Measurements from ENCODE around the gene AADACL2. TPM values are rescaled to one million over a fixed set of nuclear protein-coding genes. Genes with fewer than 3 reads are reported as not detected.
"Not testable (repeated sequence)": the region's sequence is repeated elsewhere in the genome, so short reads cannot be mapped to it uniquely, and the experiment has no call there.

The AADACL2 gene
- total RNA-seq, 2 donors from 2014 or later = not detected

GRCh38 chr3:151777880-151778279, 44.2 kb downstream of the AADACL2 start:
- Histone ChIP-seq H3K4me3 (no peak overlapping the region), H3K9me3 (no peaks in the 10 kb centered on the region), H3K9ac (ENCODE audit: low read depth in 2 of 2, low read length in 2 of 2) (no peak overlapping the region), H3K27ac (no peak overlapping the region), H3K27me3 (no peaks in the 10 kb centered on the region), H3K36me3 (no peaks in the 10 kb centered on the region), H3K4me1 (no peaks in the 10 kb centered on the region)
- intact Hi-C loops (cut with DNase I) = no loop called here
- TF ChIP-seq, protein P1, sequence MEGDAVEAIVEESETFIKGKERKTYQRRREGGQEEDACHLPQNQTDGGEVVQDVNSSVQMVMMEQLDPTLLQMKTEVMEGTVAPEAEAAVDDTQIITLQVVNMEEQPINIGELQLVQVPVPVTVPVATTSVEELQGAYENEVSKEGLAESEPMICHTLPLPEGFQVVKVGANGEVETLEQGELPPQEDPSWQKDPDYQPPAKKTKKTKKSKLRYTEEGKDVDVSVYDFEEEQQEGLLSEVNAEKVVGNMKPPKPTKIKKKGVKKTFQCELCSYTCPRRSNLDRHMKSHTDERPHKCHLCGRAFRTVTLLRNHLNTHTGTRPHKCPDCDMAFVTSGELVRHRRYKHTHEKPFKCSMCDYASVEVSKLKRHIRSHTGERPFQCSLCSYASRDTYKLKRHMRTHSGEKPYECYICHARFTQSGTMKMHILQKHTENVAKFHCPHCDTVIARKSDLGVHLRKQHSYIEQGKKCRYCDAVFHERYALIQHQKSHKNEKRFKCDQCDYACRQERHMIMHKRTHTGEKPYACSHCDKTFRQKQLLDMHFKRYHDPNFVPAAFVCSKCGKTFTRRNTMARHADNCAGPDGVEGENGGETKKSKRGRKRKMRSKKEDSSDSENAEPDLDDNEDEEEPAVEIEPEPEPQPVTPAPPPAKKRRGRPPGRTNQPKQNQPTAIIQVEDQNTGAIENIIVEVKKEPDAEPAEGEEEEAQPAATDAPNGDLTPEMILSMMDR (IDR thresholded peaks at IDR 0.05) = no peak
- DNase-seq = no peak

GRCh38 chr3:151787626-151788025, 53.9 kb downstream of the AADACL2 start:
- H3K36me3 ChIP-seq = no peaks in the 10 kb centered on the region
- no peak for DNase-seq
- no peaks in the 10 kb centered on the region for H3K9me3 ChIP-seq
- H3K27me3 ChIP-seq = no peaks in the 10 kb centered on the region
- no peaks in the 10 kb centered on the region for H3K4me1 ChIP-seq
- H3K27ac ChIP-seq = no peak overlapping the region
- H3K9ac ChIP-seq (ENCODE audit: low read depth in 2 of 2, low read length in 2 of 2) = no peak overlapping the region
- intact Hi-C loops (cut with DNase I) = no loop called here
- H3K4me3 ChIP-seq = no peak overlapping the region
- TF ChIP-seq, protein P1 (IDR thresholded peaks at IDR 0.05) = no peak

DNA sequence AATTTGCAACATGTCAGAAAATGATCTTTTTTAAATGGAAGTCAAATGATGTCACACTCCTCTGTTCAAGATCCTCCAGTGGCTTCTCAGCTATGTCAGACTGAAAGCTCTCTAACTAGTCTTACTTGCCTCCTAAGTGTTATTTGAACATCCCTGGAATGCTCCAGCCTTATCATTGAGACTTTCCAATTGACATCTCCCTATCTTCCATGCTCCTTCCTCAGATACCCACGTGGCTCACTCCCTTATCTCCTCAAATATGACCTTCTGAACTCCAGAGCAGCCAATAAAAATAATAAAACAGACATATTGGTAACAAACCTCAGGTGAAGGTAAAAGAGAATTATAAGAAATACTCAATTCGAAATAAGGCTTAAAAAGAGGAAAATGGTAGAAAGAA, 54.7 kb downstream of the AADACL2 start:
- no peak overlapping the region for H3K4me3 ChIP-seq
- no peaks in the 10 kb centered on the region for H3K9me3 ChIP-seq
- no peaks in the 10 kb centered on the region for H3K4me1 ChIP-seq
- intact Hi-C loops (cut with DNase I) = no loop called here
- TF ChIP-seq, protein P1 (IDR thresholded peaks at IDR 0.05) = no peak
- no peak for DNase-seq
- H3K36me3 ChIP-seq = no peaks in the 10 kb centered on the region
- H3K27me3 ChIP-seq = no peaks in the 10 kb centered on the region
- no peak overlapping the region for H3K27ac ChIP-seq
- H3K9ac ChIP-seq (ENCODE audit: low read depth in 2 of 2, low read length in 2 of 2) = no peak overlapping the region

DNA sequence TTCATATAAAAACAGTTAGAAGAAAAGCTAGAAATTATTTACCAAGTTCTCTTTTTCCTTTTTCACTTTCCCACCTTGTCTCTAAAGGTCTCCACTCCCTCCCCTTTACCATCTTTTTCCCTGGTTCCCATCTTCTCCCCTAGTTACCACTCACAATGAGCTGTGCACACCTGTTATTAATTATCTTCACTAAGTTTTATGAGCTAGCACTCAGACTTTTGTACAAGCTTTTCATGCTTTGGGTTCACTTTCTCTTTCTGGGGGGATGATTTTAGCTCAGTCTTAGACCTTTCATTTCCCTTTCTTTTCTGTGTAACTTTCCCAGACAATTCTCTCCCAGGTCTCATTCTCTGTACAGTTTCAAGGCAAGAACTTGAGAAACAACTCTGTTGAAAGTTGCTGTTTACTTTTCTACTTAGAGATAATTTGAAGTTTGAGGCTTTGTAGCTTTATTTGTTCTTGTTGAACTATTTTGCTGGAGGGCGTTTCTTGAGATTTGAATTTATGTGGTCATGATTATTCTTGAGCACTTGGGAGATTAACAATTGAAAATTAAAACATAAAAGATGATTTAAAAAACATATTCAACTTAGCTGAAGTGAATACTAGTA, 56.2 kb downstream of the AADACL2 start:
- TF ChIP-seq, protein P1 (IDR thresholded peaks at IDR 0.05) = no peak
- intact Hi-C loops (cut with DNase I) = no loop called here
- Histone ChIP-seq H3K9me3 (no peaks in the 10 kb centered on the region), H3K9ac (ENCODE audit: low read depth in 2 of 2, low read length in 2 of 2) (no peak overlapping the region), H3K27ac (no peak overlapping the region), H3K4me3 (no peak overlapping the region), H3K36me3 (no peaks in the 10 kb centered on the region), H3K4me1 (no peaks in the 10 kb centered on the region), H3K27me3 (no peaks in the 10 kb centered on the region)
- DNase-seq = no peak

- H3K9me3 ChIP-seq; intact Hi-C loops (cut with DNase I); H3K36me3 ChIP-seq; DNase-seq; H3K27ac ChIP-seq; H3K27me3 ChIP-seq; H3K4me3 ChIP-seq; H3K4me1 ChIP-seq; H3K9ac ChIP-seq (ENCODE audit: low read depth in 2 of 2, low read length in 2 of 2): not testable (repeated sequence)
These were observed 57.0 kb downstream of the AADACL2 start for GRCh38 chr3:151790763-151791162.

DNA sequence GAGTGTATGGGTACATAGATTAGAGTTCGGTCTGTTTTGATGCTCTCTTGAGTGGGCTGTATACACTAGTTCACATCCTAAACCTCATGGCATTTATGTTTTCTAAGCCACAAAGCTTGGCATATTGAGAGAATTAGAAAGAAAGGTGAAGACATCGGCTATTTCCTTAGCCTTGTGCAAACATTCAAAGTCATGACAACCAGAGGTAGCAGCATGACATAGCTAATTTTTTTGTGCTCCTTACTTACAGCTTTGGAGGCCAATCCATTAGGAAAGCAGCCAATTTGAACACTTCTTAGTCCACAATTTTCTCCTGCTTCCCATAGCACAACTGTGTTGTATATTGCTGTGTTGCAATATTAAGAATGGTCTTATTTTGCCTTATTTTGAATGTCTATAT, 58.7 kb downstream of the AADACL2 start:
- TF ChIP-seq, protein P1 (IDR thresholded peaks at IDR 0.05) = no peak
- H3K36me3 ChIP-seq = no peaks in the 10 kb centered on the region
- no peaks in the 10 kb centered on the region for H3K4me1 ChIP-seq
- no peak overlapping the region for H3K4me3 ChIP-seq
- intact Hi-C loops (cut with DNase I) = no loop called here
- H3K27ac ChIP-seq = no peak overlapping the region
- no peak overlapping the region for H3K9ac ChIP-seq (ENCODE audit: low read depth in 2 of 2, low read length in 2 of 2)
- no peaks in the 10 kb centered on the region for H3K27me3 ChIP-seq
- no peaks in the 10 kb centered on the region for H3K9me3 ChIP-seq
- no peak for DNase-seq
